GM12874 (cell line): ENCODE data around the gene PLK3.

Source experiments
- CTCF ChIP-seq: IDR thresholded peaks from 2 replicates; pipeline ENCODE4 v1.5.1; 2011; ENCODE audit warnings: low read depth, mild to moderate bottlenecking, control low read depth, low read length, moderate library complexity; ENCODE audit not compliant: insufficient read depth

PLK3 gene

DNA sequence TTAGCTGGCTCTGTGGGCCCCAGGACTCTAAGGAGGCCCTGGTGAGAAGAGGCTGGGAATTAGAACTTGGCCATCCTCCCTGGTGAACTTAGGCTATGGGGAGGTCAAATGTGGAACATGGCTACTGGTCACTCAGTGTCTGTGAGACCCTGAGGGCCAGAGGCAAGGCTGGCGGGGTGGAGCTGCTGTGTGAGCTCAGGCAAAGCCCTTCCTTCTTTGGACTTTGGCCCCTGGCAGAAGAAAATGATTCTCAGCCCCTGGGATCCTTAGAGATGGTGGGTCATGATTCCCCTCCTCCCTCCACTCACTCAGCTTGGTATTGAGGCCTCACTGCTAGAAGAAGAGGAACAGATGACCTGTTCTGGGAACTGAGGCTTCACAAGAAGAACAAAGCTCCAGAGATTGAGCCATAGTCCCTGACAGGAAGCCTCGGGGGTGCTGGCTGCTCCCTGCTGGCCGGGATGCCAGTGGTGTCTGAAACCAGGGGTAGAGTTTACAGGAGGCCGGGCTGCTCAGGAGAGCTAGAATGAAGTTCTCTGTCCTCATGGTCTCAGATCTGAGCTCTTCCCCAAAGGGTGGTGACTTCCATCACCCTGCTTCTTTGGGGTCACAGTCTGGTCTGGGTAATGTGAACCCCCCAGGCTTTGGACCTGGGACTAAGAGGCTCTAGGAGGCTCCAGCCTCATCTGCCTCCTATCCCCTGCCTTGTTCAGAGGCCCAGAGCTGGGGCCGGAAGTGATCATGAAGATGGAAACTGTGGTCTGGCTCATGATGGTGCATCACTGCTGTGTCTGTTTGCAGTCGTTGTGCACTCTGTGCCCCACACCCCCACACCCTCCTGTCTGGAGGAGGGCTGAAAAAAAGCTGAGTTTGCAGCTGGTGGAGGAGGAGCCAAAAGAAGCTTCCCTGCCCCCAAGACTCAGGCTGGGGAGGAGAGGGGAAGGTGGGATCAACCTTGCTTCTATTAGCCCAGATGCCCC, 9.1 kb downstream of the PLK3 start:
- TF ChIP-seq CTCF: no peak

- no peak for TF ChIP-seq CTCF
These were observed 10.1 kb downstream of the PLK3 start for GRCh38 chr1:44810101-44810761.

DNA sequence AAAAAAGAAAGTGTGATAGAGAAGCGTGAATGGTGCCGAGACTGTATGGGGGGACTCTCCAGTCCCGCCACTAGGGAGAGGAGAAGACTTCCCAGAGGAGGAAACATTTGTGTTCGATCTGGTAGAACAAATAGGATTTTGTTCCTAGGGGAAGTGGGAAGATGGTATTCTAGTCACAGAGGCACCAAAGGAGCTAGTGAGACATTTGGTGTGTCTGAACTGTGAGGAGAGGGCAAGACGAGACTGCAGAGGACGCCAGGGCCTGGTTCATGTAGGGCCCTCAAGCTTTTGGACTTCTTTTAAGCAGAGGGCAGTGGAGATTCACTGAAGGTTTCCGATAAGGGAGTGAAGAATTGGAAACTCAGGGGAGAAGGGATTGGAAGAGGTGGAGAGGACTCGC, 11.1 kb downstream of the PLK3 start:
- TF ChIP-seq CTCF: no peak

DNA sequence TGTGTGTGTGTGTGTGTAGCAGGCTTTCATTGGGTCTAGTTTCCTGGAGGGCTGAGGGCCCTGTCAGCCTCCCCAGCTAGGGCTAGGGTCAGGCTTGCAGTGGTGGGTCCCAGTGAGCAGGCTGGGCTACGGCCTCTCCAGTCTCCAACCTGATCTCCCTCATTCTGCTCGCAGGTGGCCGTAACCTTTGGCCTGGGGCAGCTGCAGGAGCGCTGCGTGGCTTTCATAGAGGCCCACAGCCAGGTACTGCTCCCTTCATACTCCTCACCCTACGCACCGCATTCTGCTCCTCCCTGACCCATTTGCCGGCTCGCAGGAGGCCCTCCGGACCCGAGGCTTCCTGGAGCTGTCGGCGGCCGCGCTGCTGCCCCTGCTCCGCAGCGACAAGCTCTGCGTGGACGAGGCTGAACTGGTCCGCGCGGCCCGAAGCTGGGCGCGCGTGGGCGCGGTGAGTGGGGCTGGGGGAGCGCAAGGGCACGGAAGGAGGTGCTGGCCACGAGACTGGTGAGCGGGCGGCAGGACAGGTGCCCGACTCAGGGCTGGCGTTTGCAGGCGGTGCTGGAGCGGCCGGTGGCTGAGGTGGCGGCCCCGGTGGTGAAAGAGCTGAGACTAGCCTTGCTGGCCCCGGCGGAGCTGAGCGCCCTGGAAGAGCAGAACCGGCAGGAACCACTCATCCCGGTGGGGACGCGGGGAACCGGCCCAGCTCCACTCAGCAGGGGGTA, 12.8 kb downstream of the PLK3 start:
- TF ChIP-seq CTCF: no peak

- TF ChIP-seq CTCF: no peak
These were observed 17.1 kb downstream of the PLK3 start for GRCh38 chr1:44817307-44817706.

DNA sequence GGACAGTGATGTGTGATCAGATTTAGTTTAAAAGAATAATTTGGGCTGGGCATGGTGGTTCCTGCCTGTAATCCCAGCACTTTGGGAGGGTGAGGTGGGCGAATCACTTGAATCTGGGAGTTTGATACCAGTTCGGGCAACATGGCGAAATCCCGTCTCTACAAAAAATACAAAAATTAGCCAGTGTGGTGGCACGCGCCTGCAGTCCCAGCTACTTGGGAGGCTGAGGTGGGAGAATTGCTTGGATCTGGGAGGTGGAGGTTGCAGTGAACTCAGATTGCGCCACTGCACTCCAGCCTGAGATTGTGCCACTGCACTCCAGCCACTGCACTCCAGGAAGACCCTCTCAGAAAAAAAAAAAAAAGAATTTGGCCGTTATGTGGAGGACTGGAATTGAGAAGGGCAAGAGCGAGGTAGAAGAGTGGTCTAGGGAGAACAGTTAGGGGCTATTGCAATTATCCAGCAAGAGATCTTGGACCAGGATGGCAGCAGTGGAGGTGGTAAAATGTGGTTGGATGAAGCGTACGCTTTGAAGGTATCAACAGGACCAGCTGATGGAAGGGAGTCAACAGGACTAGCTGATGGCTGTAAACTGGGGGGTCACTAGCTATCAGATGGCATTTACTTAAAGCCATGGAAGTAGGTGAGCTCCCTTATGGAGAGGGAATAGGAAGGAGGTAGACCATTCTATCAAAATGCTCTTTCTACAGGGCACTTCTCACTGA, 17.8 kb downstream of the PLK3 start:
- no peak for TF ChIP-seq CTCF

- TF ChIP-seq CTCF: no peak
These were observed 19.0 kb downstream of the PLK3 start for GRCh38 chr1:44819196-44819607.
